ENCODE measurements around the gene CFDP1.
"Not testable (repeated sequence)": the region's sequence is repeated elsewhere in the genome, so short reads cannot be mapped to it uniquely, and the experiment has no call there.

DNA sequence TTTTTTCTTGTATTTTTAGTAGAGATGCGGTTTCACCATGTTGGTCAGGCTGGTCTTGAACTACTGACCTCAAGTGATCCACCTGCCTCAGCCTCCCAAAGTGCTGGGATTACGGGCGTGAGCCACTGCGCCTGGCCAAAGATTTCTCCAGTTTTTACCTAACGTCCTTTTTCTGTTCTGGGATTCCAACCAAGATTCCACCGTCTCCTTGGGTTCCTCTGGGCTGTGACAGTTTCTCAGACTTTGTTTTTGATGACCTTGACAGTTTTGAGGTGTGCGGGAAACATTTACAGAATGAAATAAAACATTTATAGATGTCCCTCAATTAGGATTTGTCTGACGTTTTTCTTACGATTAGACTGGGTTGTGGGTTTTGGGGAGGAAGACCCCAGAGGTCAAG, 163.9 kb downstream of the CFDP1 start:
- TF ChIP-seq, protein P1, sequence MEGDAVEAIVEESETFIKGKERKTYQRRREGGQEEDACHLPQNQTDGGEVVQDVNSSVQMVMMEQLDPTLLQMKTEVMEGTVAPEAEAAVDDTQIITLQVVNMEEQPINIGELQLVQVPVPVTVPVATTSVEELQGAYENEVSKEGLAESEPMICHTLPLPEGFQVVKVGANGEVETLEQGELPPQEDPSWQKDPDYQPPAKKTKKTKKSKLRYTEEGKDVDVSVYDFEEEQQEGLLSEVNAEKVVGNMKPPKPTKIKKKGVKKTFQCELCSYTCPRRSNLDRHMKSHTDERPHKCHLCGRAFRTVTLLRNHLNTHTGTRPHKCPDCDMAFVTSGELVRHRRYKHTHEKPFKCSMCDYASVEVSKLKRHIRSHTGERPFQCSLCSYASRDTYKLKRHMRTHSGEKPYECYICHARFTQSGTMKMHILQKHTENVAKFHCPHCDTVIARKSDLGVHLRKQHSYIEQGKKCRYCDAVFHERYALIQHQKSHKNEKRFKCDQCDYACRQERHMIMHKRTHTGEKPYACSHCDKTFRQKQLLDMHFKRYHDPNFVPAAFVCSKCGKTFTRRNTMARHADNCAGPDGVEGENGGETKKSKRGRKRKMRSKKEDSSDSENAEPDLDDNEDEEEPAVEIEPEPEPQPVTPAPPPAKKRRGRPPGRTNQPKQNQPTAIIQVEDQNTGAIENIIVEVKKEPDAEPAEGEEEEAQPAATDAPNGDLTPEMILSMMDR (conservative IDR thresholded peaks at IDR 0.05; ENCODE audit: low read length): not testable (repeated sequence)
- not testable (repeated sequence) for TF ChIP-seq EZH2phosphoT487 (IDR thresholded peaks at IDR 0.05; ENCODE audit: borderline replicate concordance)

Measured in Loucy (cell line).